HepG2 (cell line): ENCODE results near the gene HAPLN2. TPM values are rescaled to one million over a fixed set of nuclear protein-coding genes. Genes with fewer than 3 reads are reported as not detected.
A peak's percentile ranks its signal among the peaks of the same experiment; 100 is the strongest.

Source experiments
- ATF1 ChIP-seq: IDR thresholded peaks from 2 replicates; pipeline ENCODE4 v1.6.1; 2016; ENCODE audit warnings: mild to moderate bottlenecking, control low read depth
- DNMT1 ChIP-seq: sonication (generic); formaldehyde crosslinking; IDR thresholded peaks from 2 replicates; pipeline ENCODE4 v1.5.1; 2020; ENCODE audit warnings: mild to moderate bottlenecking, missing genetic modification reagents
- DR1 ChIP-seq: sonication (generic); formaldehyde crosslinking; IDR thresholded peaks from 2 replicates; pipeline ENCODE4 v1.8.0; 2021; ENCODE audit warnings: mild to moderate bottlenecking, missing genetic modification reagents, inconsistent platforms
- FOXK2 ChIP-seq: fragments of 450-650 bp; IDR thresholded peaks from 2 replicates; pipeline ENCODE4 v1.6.1; 2016
- IRF2 ChIP-seq: IDR thresholded peaks from 2 replicates; pipeline ENCODE4 v1.6.1; 2018; ENCODE audit warnings: missing genetic modification reagents, missing compliant biosample characterization
- POLR2AphosphoS5 ChIP-seq: IDR thresholded peaks from 2 replicates; pipeline ENCODE4 v1.6.1; 2012; ENCODE audit warnings: low read depth, low read length
- SMAD9 ChIP-seq: sonication (generic); formaldehyde crosslinking; IDR thresholded peaks from 2 replicates; pipeline ENCODE4 v1.5.1; 2020; ENCODE audit warnings: mild to moderate bottlenecking, missing genetic modification reagents
- WIZ ChIP-seq: sonication (generic); formaldehyde crosslinking; IDR thresholded peaks from 2 replicates; pipeline ENCODE4 v1.5.1; 2020; ENCODE audit warnings: mild to moderate bottlenecking, missing genetic modification reagents
- ZNF430 ChIP-seq: sonication (generic); formaldehyde crosslinking; IDR thresholded peaks from 2 replicates; pipeline ENCODE4 v1.9.0; 2021; ENCODE audit warnings: mild to moderate bottlenecking, missing genetic modification reagents
- ZNF501 ChIP-seq: sonication (generic); formaldehyde crosslinking; IDR thresholded peaks from 2 replicates; pipeline ENCODE4 v1.5.1; 2020; ENCODE audit warnings: mild to moderate bottlenecking, moderate library complexity, missing genetic modification reagents
- ZNF547 ChIP-seq: sonication (generic); formaldehyde crosslinking; IDR thresholded peaks from 2 replicates; pipeline ENCODE4 v1.5.1; 2020; ENCODE audit warnings: mild to moderate bottlenecking, missing genetic modification reagents
- ZNF652 ChIP-seq: IDR thresholded peaks from 2 replicates; pipeline ENCODE4 v1.6.1; 2016; ENCODE audit warnings: low read depth, borderline replicate concordance
- ZNF703 ChIP-seq: sonication (generic); formaldehyde crosslinking; IDR thresholded peaks from 2 replicates; pipeline ENCODE4 v1.5.1; 2020; ENCODE audit warnings: missing genetic modification reagents, mild to moderate bottlenecking, moderate library complexity, borderline replicate concordance
- polyA plus RNA-seq, 8 experiments: library from polyadenylated mRNA; depleted of rRNA in 3 of 8; stranded (reverse) in 7 of 8; unstranded in 1 of 8; fragments of >200 nt; fragmentation: Illumina TruSeq in 4 of 8; extraction: Trizol in 4 of 8; gene quantifications; 2 replicates each; pipeline versions ENCODE4 v1.2.1 to v1.2.3, GENCODE V29; 2011 to 2016; ENCODE audit warnings: low read depth in 4 of 8, missing spikeins in 1 of 8, mixed read lengths in 1 of 8; ENCODE audit not compliant: insufficient read depth in 1 of 8
- total RNA-seq, 5 experiments: library from RNA; depleted of rRNA; stranded (reverse); fragments of >200 nt; fragmentation: Illumina TruSeq; extraction: Trizol; gene quantifications; 2 replicates each; pipeline ENCODE4 v1.2.3, GENCODE V29; 2016; ENCODE audit warnings: low read depth in 1 of 5
- TF ChIP-seq, protein P1 (sequence below): sonication (generic); formaldehyde crosslinking; IDR thresholded peaks from 2 replicates; pipeline ENCODE4 v1.4.0; 2020; ENCODE audit warnings: missing genetic modification reagents; ENCODE audit errors: not compliant biosample characterization
- TF ChIP-seq, protein P2 (sequence below): sonication (generic); formaldehyde crosslinking; IDR thresholded peaks from 2 replicates; pipeline ENCODE4 v1.8.1; 2023; ENCODE audit warnings: mild to moderate bottlenecking, inconsistent platforms, moderate library complexity, missing genetic modification reagents, borderline replicate concordance
- TF ChIP-seq, protein P3 (sequence below): sonication (generic); formaldehyde crosslinking; IDR thresholded peaks from 2 replicates; pipeline ENCODE4 v1.5.1; 2020; ENCODE audit warnings: mild to moderate bottlenecking, missing genetic modification reagents, moderate library complexity
- TF ChIP-seq, protein P4 (sequence below): sonication (generic); formaldehyde crosslinking; IDR thresholded peaks from 2 replicates; pipeline ENCODE4 v1.8.1; 2023; ENCODE audit warnings: mild to moderate bottlenecking, missing genetic modification reagents

Gene HAPLN2
- total and polyA plus RNA-seq, 2 of the 13 experiments (the other 11 are each of a cell fraction or from before 2014, with no cell fraction given) = not detected

DNA sequence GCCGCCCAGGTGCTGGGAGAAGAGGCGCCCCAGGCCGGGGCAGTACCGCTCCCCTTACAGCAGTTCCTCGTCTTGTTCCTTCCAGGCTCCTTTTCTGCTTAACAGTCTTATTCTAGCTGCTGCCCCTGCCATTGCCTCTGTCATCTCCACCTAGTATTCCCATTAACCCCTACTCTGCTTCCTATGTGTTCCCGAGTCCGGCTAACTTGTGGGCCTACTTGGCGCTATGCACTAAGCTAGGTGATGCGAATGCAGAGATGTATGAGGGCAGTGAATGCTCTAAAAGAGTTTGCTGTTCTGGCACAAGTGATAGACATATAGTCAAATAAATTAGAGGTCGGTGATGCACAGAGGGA lies 46.6 kb upstream of the HAPLN2 start (continued):
- no peak for TF ChIP-seq DNMT1 (CRISPR knock-in tag)
- TF ChIP-seq IRF2 = peak; percentile 1; the same call in 1 of the 2 replicates
- TF ChIP-seq, protein P1, sequence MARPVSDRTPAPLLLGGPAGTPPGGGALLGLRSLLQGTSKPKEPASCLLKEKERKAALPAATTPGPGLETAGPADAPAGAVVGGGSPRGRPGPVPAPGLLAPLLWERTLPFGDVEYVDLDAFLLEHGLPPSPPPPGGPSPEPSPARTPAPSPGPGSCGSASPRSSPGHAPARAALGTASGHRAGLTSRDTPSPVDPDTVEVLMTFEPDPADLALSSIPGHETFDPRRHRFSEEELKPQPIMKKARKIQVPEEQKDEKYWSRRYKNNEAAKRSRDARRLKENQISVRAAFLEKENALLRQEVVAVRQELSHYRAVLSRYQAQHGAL (CRISPR knock-in tag) = no peak
- no peak for TF ChIP-seq FOXK2
- TF ChIP-seq DR1 (CRISPR knock-in tag) = peak; percentile 5; the same call in 1 of the 2 replicates
- TF ChIP-seq, protein P2, sequence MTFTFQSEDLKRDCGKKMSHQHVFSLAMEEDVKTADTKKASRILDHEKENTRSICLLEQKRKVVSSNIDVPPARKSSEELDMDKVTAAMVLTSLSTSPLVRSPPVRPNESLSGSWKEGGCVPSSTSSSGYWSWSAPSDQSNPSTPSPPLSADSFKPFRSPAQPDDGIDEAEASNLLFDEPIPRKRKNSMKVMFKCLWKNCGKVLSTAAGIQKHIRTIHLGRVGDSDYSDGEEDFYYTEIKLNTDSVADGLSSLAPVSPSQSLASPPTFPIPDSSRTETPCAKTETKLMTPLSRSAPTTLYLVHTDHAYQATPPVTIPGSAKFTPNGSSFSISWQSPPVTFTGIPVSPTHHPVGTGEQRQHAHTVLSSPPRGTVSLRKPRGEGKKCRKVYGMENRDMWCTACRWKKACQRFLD (CRISPR knock-in tag) = 0 out of 2 replicates have a peak, but pooled peaks have one; percentile 9
- no peak for TF ChIP-seq ZNF430 (CRISPR knock-in tag)
- no peak for TF ChIP-seq SMAD9
- TF ChIP-seq ZNF652 (CRISPR knock-in tag) = peak; percentile 74
- peak; percentile 33; the same call in 1 of the 2 replicates for TF ChIP-seq ZNF501 (CRISPR knock-in tag)
- TF ChIP-seq, protein P3, sequence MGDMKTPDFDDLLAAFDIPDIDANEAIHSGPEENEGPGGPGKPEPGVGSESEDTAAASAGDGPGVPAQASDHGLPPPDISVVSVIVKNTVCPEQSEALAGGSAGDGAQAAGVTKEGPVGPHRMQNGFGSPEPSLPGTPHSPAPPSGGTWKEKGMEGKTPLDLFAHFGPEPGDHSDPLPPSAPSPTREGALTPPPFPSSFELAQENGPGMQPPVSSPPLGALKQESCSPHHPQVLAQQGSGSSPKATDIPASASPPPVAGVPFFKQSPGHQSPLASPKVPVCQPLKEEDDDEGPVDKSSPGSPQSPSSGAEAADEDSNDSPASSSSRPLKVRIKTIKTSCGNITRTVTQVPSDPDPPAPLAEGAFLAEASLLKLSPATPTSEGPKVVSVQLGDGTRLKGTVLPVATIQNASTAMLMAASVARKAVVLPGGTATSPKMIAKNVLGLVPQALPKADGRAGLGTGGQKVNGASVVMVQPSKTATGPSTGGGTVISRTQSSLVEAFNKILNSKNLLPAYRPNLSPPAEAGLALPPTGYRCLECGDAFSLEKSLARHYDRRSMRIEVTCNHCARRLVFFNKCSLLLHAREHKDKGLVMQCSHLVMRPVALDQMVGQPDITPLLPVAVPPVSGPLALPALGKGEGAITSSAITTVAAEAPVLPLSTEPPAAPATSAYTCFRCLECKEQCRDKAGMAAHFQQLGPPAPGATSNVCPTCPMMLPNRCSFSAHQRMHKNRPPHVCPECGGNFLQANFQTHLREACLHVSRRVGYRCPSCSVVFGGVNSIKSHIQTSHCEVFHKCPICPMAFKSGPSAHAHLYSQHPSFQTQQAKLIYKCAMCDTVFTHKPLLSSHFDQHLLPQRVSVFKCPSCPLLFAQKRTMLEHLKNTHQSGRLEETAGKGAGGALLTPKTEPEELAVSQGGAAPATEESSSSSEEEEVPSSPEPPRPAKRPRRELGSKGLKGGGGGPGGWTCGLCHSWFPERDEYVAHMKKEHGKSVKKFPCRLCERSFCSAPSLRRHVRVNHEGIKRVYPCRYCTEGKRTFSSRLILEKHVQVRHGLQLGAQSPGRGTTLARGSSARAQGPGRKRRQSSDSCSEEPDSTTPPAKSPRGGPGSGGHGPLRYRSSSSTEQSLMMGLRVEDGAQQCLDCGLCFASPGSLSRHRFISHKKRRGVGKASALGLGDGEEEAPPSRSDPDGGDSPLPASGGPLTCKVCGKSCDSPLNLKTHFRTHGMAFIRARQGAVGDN (CRISPR knock-in tag) = peak; percentile 16
- TF ChIP-seq ZNF703 (CRISPR knock-in tag) = no peak
- 0 out of 2 replicates have a peak, but pooled peaks have one; percentile 47 for TF ChIP-seq ZNF547 (CRISPR knock-in tag)
- no peak for TF ChIP-seq WIZ (CRISPR knock-in tag)
- TF ChIP-seq, protein P4, sequence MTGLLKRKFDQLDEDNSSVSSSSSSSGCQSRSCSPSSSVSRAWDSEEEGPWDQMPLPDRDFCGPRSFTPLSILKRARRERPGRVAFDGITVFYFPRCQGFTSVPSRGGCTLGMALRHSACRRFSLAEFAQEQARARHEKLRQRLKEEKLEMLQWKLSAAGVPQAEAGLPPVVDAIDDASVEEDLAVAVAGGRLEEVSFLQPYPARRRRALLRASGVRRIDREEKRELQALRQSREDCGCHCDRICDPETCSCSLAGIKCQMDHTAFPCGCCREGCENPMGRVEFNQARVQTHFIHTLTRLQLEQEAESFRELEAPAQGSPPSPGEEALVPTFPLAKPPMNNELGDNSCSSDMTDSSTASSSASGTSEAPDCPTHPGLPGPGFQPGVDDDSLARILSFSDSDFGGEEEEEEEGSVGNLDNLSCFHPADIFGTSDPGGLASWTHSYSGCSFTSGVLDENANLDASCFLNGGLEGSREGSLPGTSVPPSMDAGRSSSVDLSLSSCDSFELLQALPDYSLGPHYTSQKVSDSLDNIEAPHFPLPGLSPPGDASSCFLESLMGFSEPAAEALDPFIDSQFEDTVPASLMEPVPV (CRISPR knock-in tag) = no peak
- no peak for TF ChIP-seq POLR2AphosphoS5
- TF ChIP-seq ATF1 (CRISPR knock-in tag) = 0 out of 2 replicates have a peak, but pooled peaks have one; percentile 53
